Loucy (cell line): Measurements from ENCODE around the gene SLBP.

Experiments used
- H2AFZ ChIP-seq: fragments of 200-600 bp; sonication (generic); 2 replicates; pipeline ENCODE4 v1.6.0; 2016; ENCODE audit warnings: antibody characterized with exemption, mild to moderate bottlenecking, low read length, moderate library complexity
- H3F3A ChIP-seq: fragments of 200-600 bp; 2 replicates; pipeline ENCODE4 v1.6.0; 2016; ENCODE audit warnings: antibody characterized with exemption, low read depth, mild to moderate bottlenecking
- H3K27me3 ChIP-seq: fragments of 200-600 bp; sonication (generic); 2 replicates; pipeline ENCODE4 v1.6.1; 2014; ENCODE audit warnings: low read length, mild to moderate bottlenecking; ENCODE audit not compliant: insufficient read depth, poor library complexity, severe bottlenecking
- H3K36me3 ChIP-seq: fragments of 200-600 bp; sonication (generic); 2 replicates; pipeline ENCODE4 v1.6.1; 2016; ENCODE audit warnings: low read length; ENCODE audit not compliant: insufficient read depth
- H3K4me1 ChIP-seq: fragments of 200-600 bp; sonication (generic); 2 replicates; pipeline ENCODE4 v1.5.1; 2014; ENCODE audit warnings: low read length, mild to moderate bottlenecking; ENCODE audit not compliant: insufficient read depth, poor library complexity, severe bottlenecking
- H3K4me2 ChIP-seq: fragments of 200-600 bp; sonication (generic); 2 replicates; pipeline ENCODE4 v1.6.0; 2014; ENCODE audit warnings: antibody characterized with exemption, low read length, low read depth, mild to moderate bottlenecking; ENCODE audit not compliant: poor library complexity, severe bottlenecking
- H3K4me3 ChIP-seq: fragments of 200-600 bp; sonication (generic); 2 replicates; pipeline ENCODE4 v1.5.1; 2014; ENCODE audit warnings: low read length, mild to moderate bottlenecking, mixed read lengths; ENCODE audit not compliant: poor library complexity, severe bottlenecking
- H3K79me2 ChIP-seq: fragments of 200-600 bp; sonication (generic); 2 replicates; pipeline ENCODE4 v1.6.1; 2014; ENCODE audit warnings: low read length; ENCODE audit not compliant: insufficient read depth
- H3K9ac ChIP-seq: fragments of 200-600 bp; sonication (generic); 2 replicates; pipeline ENCODE4 v1.6.0; 2014; ENCODE audit warnings: mild to moderate bottlenecking, low read depth, low read length, moderate library complexity; ENCODE audit not compliant: poor library complexity, severe bottlenecking
- H3K9me2 ChIP-seq: fragments of 200-600 bp; sonication (generic); replicated peaks from 2 replicates; pipeline ENCODE4 v1.6.1; 2016; ENCODE audit warnings: low read depth, low read length, mixed read lengths
- H3K9me3 ChIP-seq: fragments of 200-600 bp; sonication (generic); 2 replicates; pipeline ENCODE4 v1.6.1; 2014; ENCODE audit warnings: mild to moderate bottlenecking, antibody characterized with exemption, low read length, low read depth; ENCODE audit not compliant: insufficient read depth
- H4K20me1 ChIP-seq: fragments of 200-600 bp; sonication (generic); 2 replicates; pipeline ENCODE4 v1.6.0; 2014; ENCODE audit warnings: antibody characterized with exemption, low read length, mild to moderate bottlenecking; ENCODE audit not compliant: insufficient read depth, poor library complexity, severe bottlenecking
- EZH2phosphoT487 ChIP-seq: fragments of 200-600 bp; IDR thresholded peaks from 2 replicates; pipeline ENCODE4 v1.6.1; 2018; ENCODE audit warnings: antibody characterized with exemption, mild to moderate bottlenecking, moderate library complexity, borderline replicate concordance
- TF ChIP-seq, protein P1 (sequence below): fragments of 200-600 bp; sonication (generic); conservative IDR thresholded peaks from 2 replicates; pipeline ENCODE4 v1.5.1; 2014; ENCODE audit warnings: mild to moderate bottlenecking, antibody characterized with exemption, low read length

Gene SLBP

DNA sequence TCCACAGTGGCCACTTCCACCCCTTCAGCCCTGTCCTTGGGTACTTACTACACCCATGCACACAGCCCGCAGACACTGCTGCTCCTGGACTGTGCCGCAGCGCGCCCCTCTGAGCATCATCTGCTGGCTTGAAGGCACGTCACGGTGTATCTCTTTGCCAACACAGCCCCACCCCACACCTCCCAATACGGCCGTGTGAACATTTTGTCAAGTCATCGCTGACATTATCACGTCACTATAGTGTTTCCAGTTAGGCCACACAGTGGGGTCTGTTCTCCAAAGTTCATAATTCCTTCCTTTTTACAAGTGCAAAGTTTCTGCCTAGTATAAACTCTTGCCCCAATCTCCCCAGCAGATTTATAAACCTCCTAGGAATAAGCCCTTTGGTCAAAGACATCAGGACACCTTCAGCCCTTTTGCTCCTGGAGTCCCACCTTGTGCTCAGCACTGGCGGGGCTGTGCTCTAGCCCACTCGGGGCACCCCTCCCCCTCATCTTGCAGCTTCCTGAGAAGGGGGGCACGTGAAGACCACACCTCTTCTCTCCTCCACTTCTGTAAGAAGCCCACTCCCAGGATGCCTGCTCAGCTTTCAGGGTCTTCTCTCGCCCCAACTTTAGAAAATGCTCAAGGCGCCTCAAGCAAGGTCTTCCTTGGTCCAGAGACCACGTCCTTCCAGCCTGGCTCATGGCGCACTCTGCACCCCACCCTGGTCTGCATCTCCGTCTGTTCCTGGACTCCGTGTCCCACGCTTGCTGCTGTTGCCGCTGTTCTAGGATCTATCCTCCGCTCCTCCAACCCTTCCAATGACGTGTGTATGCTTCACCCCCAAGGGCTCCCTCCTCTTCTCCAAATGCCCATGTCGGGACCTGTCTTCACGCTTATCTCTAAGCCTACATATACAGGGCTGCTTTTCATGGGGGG, 35.3 kb downstream of the SLBP start:
- Histone ChIP-seq H4K20me1 (no peaks in the 10 kb centered on the region), H3F3A (no peaks in the 10 kb centered on the region), H3K27me3 (no peaks in the 10 kb centered on the region), H3K4me2 (no peak overlapping the region), H3K4me3 (no peak overlapping the region), H3K4me1 (no peaks in the 10 kb centered on the region), H2AFZ (no peak overlapping the region), H3K9me3 (no peaks in the 10 kb centered on the region), H3K9me2 (no peaks in the 10 kb centered on the region), H3K36me3 (no peaks in the 10 kb centered on the region), H3K79me2 (no peaks in the 10 kb centered on the region), H3K9ac (no peak overlapping the region)
- TF ChIP-seq, protein P1, sequence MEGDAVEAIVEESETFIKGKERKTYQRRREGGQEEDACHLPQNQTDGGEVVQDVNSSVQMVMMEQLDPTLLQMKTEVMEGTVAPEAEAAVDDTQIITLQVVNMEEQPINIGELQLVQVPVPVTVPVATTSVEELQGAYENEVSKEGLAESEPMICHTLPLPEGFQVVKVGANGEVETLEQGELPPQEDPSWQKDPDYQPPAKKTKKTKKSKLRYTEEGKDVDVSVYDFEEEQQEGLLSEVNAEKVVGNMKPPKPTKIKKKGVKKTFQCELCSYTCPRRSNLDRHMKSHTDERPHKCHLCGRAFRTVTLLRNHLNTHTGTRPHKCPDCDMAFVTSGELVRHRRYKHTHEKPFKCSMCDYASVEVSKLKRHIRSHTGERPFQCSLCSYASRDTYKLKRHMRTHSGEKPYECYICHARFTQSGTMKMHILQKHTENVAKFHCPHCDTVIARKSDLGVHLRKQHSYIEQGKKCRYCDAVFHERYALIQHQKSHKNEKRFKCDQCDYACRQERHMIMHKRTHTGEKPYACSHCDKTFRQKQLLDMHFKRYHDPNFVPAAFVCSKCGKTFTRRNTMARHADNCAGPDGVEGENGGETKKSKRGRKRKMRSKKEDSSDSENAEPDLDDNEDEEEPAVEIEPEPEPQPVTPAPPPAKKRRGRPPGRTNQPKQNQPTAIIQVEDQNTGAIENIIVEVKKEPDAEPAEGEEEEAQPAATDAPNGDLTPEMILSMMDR: no peak
- TF ChIP-seq EZH2phosphoT487: no peak

DNA sequence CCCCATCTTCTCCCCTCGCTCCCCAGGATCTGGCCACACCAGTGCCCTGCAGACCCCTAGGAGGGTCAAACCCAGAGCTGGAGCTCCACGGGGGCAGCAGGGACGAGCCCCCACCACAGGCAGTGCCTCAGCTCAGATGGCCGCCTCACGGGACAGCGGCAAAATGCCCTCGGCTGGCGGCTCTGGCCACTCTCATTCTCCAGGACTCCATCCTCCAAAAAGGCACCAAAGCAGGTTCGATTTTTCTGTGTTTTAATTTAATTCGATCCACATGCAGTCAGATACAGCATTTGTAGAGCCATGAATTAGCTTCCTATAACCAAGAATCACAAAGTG, 36.3 kb downstream of the SLBP start:
- Histone ChIP-seq H3K9me3 (no peaks in the 10 kb centered on the region), H3K4me2 (no peak overlapping the region), H3K9ac (no peak overlapping the region), H3K4me1 (no peaks in the 10 kb centered on the region), H3K79me2 (no peaks in the 10 kb centered on the region), H3K4me3 (no peak overlapping the region), H3K9me2 (no peaks in the 10 kb centered on the region), H3K36me3 (no peaks in the 10 kb centered on the region), H3F3A (no peaks in the 10 kb centered on the region), H4K20me1 (no peaks in the 10 kb centered on the region), H2AFZ (no peak overlapping the region), H3K27me3 (no peaks in the 10 kb centered on the region)
- TF ChIP-seq, protein P1: no peak
- no peak for TF ChIP-seq EZH2phosphoT487

DNA sequence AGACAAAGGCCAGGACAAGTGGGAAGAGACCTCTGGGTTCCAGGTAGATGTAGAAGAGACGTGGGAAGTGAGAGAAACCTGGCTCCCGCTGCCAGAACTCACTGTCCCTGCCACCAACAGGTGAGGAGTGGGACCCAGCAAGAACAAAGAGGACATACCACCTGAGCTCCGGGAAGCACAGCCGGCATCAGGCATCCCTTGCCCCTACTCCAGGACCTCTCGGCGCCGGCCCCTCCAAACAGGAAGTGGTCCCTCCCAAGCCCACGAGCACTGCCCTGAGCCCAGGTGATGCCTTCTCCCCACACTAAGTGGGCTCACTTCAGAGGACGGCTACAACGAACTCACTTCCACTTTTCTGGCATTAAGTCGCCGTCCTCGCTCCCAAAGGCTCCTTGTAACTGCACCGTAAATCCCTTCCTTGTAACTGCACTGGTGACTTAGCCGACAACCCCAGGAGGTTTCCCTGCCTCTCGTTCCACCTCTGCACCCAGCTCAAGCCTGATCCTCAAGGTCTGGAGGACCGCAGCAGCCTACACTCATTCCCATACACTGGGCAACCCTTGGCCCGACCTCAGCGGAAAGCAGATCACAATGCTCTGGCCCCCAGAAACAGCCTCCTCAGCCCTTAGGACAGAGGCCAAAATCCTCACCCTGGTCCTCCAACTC, 36.9 kb downstream of the SLBP start:
- H3K4me2 ChIP-seq: no peak overlapping the region
- no peak for TF ChIP-seq EZH2phosphoT487
- TF ChIP-seq, protein P1: no peak
- no peaks in the 10 kb centered on the region for H3K79me2 ChIP-seq
- H3F3A ChIP-seq: no peaks in the 10 kb centered on the region
- no peaks in the 10 kb centered on the region for H3K36me3 ChIP-seq
- H4K20me1 ChIP-seq: no peaks in the 10 kb centered on the region
- H3K9me3 ChIP-seq: no peaks in the 10 kb centered on the region
- H3K9me2 ChIP-seq: no peaks in the 10 kb centered on the region
- no peak overlapping the region for H3K4me3 ChIP-seq
- no peak overlapping the region for H2AFZ ChIP-seq
- H3K4me1 ChIP-seq: no peaks in the 10 kb centered on the region
- H3K9ac ChIP-seq: no peak overlapping the region
- no peaks in the 10 kb centered on the region for H3K27me3 ChIP-seq
